NB4 (cell line): ENCODE data around the gene KSR1.

Experiments
- MYC ChIP-seq: IDR thresholded peaks from 2 replicates; pipeline ENCODE4 v1.6.1; 2011; ENCODE audit warnings: low read depth, low read length
- POLR2A ChIP-seq: IDR thresholded peaks from 2 replicates; pipeline ENCODE4 v1.6.1; 2011; ENCODE audit warnings: mild to moderate bottlenecking; ENCODE audit not compliant: insufficient read length; ENCODE audit errors: extremely low read depth
- TF ChIP-seq, protein P1 (sequence below): IDR thresholded peaks from one replicate; pipeline ENCODE4 v1.5.1; 2012; ENCODE audit warnings: low read depth, low read length

DNA sequence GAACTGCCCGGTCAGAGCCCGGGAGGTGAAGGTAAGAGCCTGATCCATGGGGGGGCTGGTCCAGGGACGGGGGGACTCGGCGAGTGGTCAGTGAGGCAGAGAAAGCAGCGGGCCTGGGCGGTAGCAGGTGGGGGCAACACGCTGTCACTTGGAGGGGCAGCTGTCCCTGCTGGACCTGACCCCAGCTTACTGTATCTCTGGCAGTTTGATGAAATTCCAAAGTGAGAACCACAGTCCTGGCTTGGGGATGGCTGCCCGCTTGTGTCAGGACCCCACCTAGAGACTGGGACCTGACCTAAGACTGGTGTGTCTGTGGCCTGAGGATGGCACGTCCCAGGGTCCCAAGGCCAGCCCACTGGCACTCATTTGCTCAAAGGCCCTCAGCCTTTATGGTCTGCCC lies 35.1 kb upstream of the KSR1 start:
- TF ChIP-seq, protein P1, sequence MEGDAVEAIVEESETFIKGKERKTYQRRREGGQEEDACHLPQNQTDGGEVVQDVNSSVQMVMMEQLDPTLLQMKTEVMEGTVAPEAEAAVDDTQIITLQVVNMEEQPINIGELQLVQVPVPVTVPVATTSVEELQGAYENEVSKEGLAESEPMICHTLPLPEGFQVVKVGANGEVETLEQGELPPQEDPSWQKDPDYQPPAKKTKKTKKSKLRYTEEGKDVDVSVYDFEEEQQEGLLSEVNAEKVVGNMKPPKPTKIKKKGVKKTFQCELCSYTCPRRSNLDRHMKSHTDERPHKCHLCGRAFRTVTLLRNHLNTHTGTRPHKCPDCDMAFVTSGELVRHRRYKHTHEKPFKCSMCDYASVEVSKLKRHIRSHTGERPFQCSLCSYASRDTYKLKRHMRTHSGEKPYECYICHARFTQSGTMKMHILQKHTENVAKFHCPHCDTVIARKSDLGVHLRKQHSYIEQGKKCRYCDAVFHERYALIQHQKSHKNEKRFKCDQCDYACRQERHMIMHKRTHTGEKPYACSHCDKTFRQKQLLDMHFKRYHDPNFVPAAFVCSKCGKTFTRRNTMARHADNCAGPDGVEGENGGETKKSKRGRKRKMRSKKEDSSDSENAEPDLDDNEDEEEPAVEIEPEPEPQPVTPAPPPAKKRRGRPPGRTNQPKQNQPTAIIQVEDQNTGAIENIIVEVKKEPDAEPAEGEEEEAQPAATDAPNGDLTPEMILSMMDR, result no peak
- TF ChIP-seq POLR2A, result no peak
- TF ChIP-seq MYC, result no peak
